HG03521 (cell line): Measurements from ENCODE around the gene CTNNA2.

Experiments
- ATAC-seq: cut with Tn5 transposase; IDR thresholded peaks from one replicate; pipeline ENCODE4 v1.9.1; 2021; ENCODE audit warnings: mild to moderate bottlenecking, moderate library complexity; ENCODE audit not compliant: unreplicated experiment

Gene CTNNA2

GRCh38 chr2:80454628-80455027, 941.8 kb downstream of the CTNNA2 start:
- ATAC-seq = no peak

GRCh38 chr2:80459028-80459427, 946.2 kb downstream of the CTNNA2 start:
- no peak for ATAC-seq

GRCh38 chr2:80461505-80462197, 948.8 kb downstream of the CTNNA2 start:
- ATAC-seq = no peak

GRCh38 chr2:80462654-80463053, 949.8 kb downstream of the CTNNA2 start:
- no peak for ATAC-seq

GRCh38 chr2:80464275-80464674, 951.4 kb downstream of the CTNNA2 start:
- ATAC-seq = no peak

- no peak for ATAC-seq
Measured at GRCh38 chr2:80467262-80467811, 954.5 kb downstream of the CTNNA2 start.

GRCh38 chr2:80469428-80469827, 956.6 kb downstream of the CTNNA2 start:
- ATAC-seq = no peak

- ATAC-seq = no peak
Measured at GRCh38 chr2:80473069-80473468, 960.2 kb downstream of the CTNNA2 start.

- no peak for ATAC-seq
Measured at GRCh38 chr2:80473796-80474195, 960.9 kb downstream of the CTNNA2 start.

- ATAC-seq = no peak
Measured at GRCh38 chr2:80475970-80476369, 963.1 kb downstream of the CTNNA2 start.

GRCh38 chr2:80476535-80477117, 963.8 kb downstream of the CTNNA2 start:
- ATAC-seq = no peak

GRCh38 chr2:80482276-80482675, 969.4 kb downstream of the CTNNA2 start:
- ATAC-seq = no peak

GRCh38 chr2:80489717-80490116, 976.9 kb downstream of the CTNNA2 start:
- no peak for ATAC-seq

GRCh38 chr2:80490964-80491363, 978.1 kb downstream of the CTNNA2 start:
- no peak for ATAC-seq

GRCh38 chr2:80496346-80496745, 983.5 kb downstream of the CTNNA2 start:
- no peak for ATAC-seq

- ATAC-seq = no peak
Measured at GRCh38 chr2:80496775-80497174, 983.9 kb downstream of the CTNNA2 start.

- no peak for ATAC-seq
Measured at GRCh38 chr2:80499095-80499494, 986.2 kb downstream of the CTNNA2 start.

- ATAC-seq = no peak
Measured at GRCh38 chr2:80501874-80502624, 989.2 kb downstream of the CTNNA2 start.

GRCh38 chr2:80506563-80506962, 993.7 kb downstream of the CTNNA2 start:
- no peak for ATAC-seq

GRCh38 chr2:80510716-80511115, 997.9 kb downstream of the CTNNA2 start:
- ATAC-seq = no peak

GRCh38 chr2:80515964-80516363, 1003.1 kb downstream of the CTNNA2 start:
- no peak for ATAC-seq

- no peak for ATAC-seq
Measured at GRCh38 chr2:80517316-80517715, 1004.5 kb downstream of the CTNNA2 start.
